Measurements from ENCODE around the gene PLCB2.

The PLCB2 gene

GRCh38 chr15:40242213-40242599 is 65.5 kb downstream of the PLCB2 start:
- H3K4me3 ChIP-seq (ENCODE audit: low read length): no peak overlapping the region
- no peak for DNase-seq (ENCODE audit: low read depth)
- no peak for TF ChIP-seq CTCF (IDR thresholded peaks at IDR 0.05; ENCODE audit: insufficient read depth, low read depth, low read length, missing control alignments)

- peak overlapping the region; percentile 58 for H3K4me3 ChIP-seq (ENCODE audit: low read length)
- no peak for TF ChIP-seq CTCF (IDR thresholded peaks at IDR 0.05; ENCODE audit: insufficient read depth, low read depth, low read length, missing control alignments)
- DNase-seq (ENCODE audit: low read depth): no peak
Measured at GRCh38 chr15:40241269-40242212, 66.2 kb downstream of the PLCB2 start.

GRCh38 chr15:40240619-40241221 is 67.0 kb downstream of the PLCB2 start:
- TF ChIP-seq CTCF (IDR thresholded peaks at IDR 0.05; ENCODE audit: insufficient read depth, low read depth, low read length, missing control alignments): no peak
- peak; percentile 55 for DNase-seq (ENCODE audit: low read depth)
- peak overlapping the region; percentile 58 for H3K4me3 ChIP-seq (ENCODE audit: low read length)

- DNase-seq (ENCODE audit: low read depth): peak; percentile 73
- H3K4me3 ChIP-seq (ENCODE audit: low read length): peak overlapping the region; percentile 58
- no peak for TF ChIP-seq CTCF (IDR thresholded peaks at IDR 0.05; ENCODE audit: insufficient read depth, low read depth, low read length, missing control alignments)
Measured at GRCh38 chr15:40239693-40240618, 67.8 kb downstream of the PLCB2 start.

GRCh38 chr15:40239404-40239692 is 68.4 kb downstream of the PLCB2 start:
- DNase-seq (ENCODE audit: low read depth): no peak
- TF ChIP-seq CTCF (IDR thresholded peaks at IDR 0.05; ENCODE audit: insufficient read depth, low read depth, low read length, missing control alignments): no peak
- peak overlapping the region; percentile 58 for H3K4me3 ChIP-seq (ENCODE audit: low read length)

GRCh38 chr15:40238532-40239403 is 69.0 kb downstream of the PLCB2 start, which contains the start of gene PAK6:
Gene PAK6, plus strand, starts transcription at chr15:40239063. Its CDS starts 25,723 bp downstream, at chr15:40264786.
- TF ChIP-seq CTCF (IDR thresholded peaks at IDR 0.05; ENCODE audit: insufficient read depth, low read depth, low read length, missing control alignments): no peak
- H3K4me3 ChIP-seq (ENCODE audit: low read length): peak within 1 kb of the TSS; percentile 58
- DNase-seq (ENCODE audit: low read depth): peak; percentile 96
